GM12878 (cell line): Measurements from ENCODE around the gene HELZ. TPM values are rescaled to one million over a fixed set of nuclear protein-coding genes. Genes with fewer than 3 reads are reported as not detected.
"Not testable (repeated sequence)": the region's sequence is repeated elsewhere in the genome, so short reads cannot be mapped to it uniquely, and the experiment has no call there.

Experiments used
- ATAC-seq: fragments of 200-7000 bp; cut with Tn5 transposase; 3 replicates; pipeline ENCODE4 v1.9.1; 2020; ENCODE audit warnings: mild to moderate bottlenecking, moderate library complexity
- BruUV-seq: library from RNA; stranded (reverse); fragments of 400-500 nt; replicated peaks from 2 replicates; lab custom pipeline; 2021; lab: Mats Ljungman, UMichigan
- CTCF ChIA-PET: fragments of 300-600 bp; sonication (Branson Sonifier 250); formaldehyde crosslinking; extraction: SDS; loops from one replicate; lab custom pipeline; 2021; ENCODE audit warnings: inconsistent platforms; lab: Yijun Ruan, JAX
- POLR2A ChIA-PET: fragments of 350-600 bp; formaldehyde crosslinking; extraction: SDS; loops from one replicate; lab custom pipeline; 2021; ENCODE audit warnings: inconsistent platforms; lab: Charles Lee
- RAD21 ChIA-PET: fragments of 300-600 bp; sonication (Branson Sonifier 250); formaldehyde crosslinking; loops from one replicate; lab custom pipeline; 2023; ENCODE audit warnings: antibody characterized with exemption; ENCODE audit not compliant: unreplicated experiment; lab: Charles Lee
- SMC1A ChIA-PET: fragments of 300-600 bp; sonication (Branson Sonifier 250); formaldehyde crosslinking; loops from one replicate; lab custom pipeline; 2023; ENCODE audit not compliant: unreplicated experiment, uncharacterized antibody; lab: Charles Lee
- DNase-seq: peaks from one replicate; pipeline ENCODE4 v3.0.0-alpha.2; 2011; ENCODE audit warnings: low read depth, low spot score
- FAIRE-seq: peaks from 3 replicates; lab custom pipeline; 2011; peaks lifted over from hg19 to GRCh38; lab: Jason Lieb, UNC
- H2AFZ ChIP-seq: 2 replicates; pipeline ENCODE4 v1.6.0; 2011; ENCODE audit warnings: low read depth, low read length, control low read depth; ENCODE audit not compliant: control insufficient read depth
- H3K27ac ChIP-seq: 2 replicates; pipeline ENCODE4 v1.5.1; 2011; ENCODE audit warnings: control low read depth; ENCODE audit not compliant: control insufficient read depth, insufficient read depth
- H3K27me3 ChIP-seq, 2 experiments: replicated peaks in 1 of 2; 2 replicates each; pipeline versions ENCODE4 v1.6.0 to v1.6.1; 2011; ENCODE audit warnings: low read length in 1 of 2; ENCODE audit not compliant: control insufficient read depth in 2 of 2, insufficient read depth in 2 of 2
- H3K36me3 ChIP-seq, 2 experiments: 2 replicates each; pipeline ENCODE4 v1.5.1; 2011; ENCODE audit warnings: low read length in 1 of 2; ENCODE audit not compliant: control insufficient read depth in 2 of 2, insufficient read depth in 2 of 2
- H3K4me1 ChIP-seq: 2 replicates; pipeline ENCODE4 v1.6.1; 2011; ENCODE audit warnings: mild to moderate bottlenecking, low read length, moderate library complexity, mixed read lengths; ENCODE audit not compliant: control insufficient read depth, insufficient read depth
- H3K4me2 ChIP-seq: 2 replicates; pipeline ENCODE4 v1.6.0; 2011; ENCODE audit warnings: control low read depth; ENCODE audit not compliant: control insufficient read depth, insufficient read depth
- H3K4me3 ChIP-seq: fragments of 200-600 bp; sonication (generic); 2 replicates; pipeline ENCODE4 v1.5.1; 2016
- H3K79me2 ChIP-seq: 2 replicates; pipeline ENCODE4 v1.6.0; 2011; ENCODE audit warnings: low read length; ENCODE audit not compliant: control insufficient read depth, insufficient read depth
- H3K9ac ChIP-seq: 2 replicates; pipeline ENCODE4 v1.8.0; 2011; ENCODE audit warnings: low read length, control low read depth, mixed read lengths; ENCODE audit not compliant: control insufficient read depth, insufficient read depth
- H3K9me3 ChIP-seq: replicated peaks from 3 replicates; pipeline ENCODE4 v1.5.1; 2011; ENCODE audit warnings: mild to moderate bottlenecking, low read length; ENCODE audit not compliant: control insufficient read depth, insufficient read depth
- H4K20me1 ChIP-seq: 2 replicates; pipeline ENCODE4 v1.6.0; 2011; ENCODE audit not compliant: control insufficient read depth, insufficient read depth
- FOS ChIP-seq: IDR thresholded peaks from 3 replicates; pipeline ENCODE4 v1.6.1; 2011; ENCODE audit warnings: borderline replicate concordance; ENCODE audit not compliant: insufficient read length; ENCODE audit errors: extremely low read depth
- IRF4 ChIP-seq: IDR thresholded peaks from 2 replicates; pipeline ENCODE4 v1.6.1; 2011; ENCODE audit warnings: low read depth, low read length
- MYB ChIP-seq: fragments of 150-350 bp; IDR thresholded peaks from 2 replicates; pipeline ENCODE4 v1.6.1; 2014; ENCODE audit warnings: mild to moderate bottlenecking, low read depth, low read length, borderline replicate concordance
- NFIC ChIP-seq: IDR thresholded peaks from 2 replicates; pipeline ENCODE4 v1.6.1; 2012; ENCODE audit warnings: low read depth, mild to moderate bottlenecking, inconsistent platforms, low read length, moderate library complexity
- NFXL1 ChIP-seq: fragments of 450-650 bp; IDR thresholded peaks from 2 replicates; pipeline ENCODE4 v1.6.1; 2017; ENCODE audit warnings: antibody characterized with exemption, mild to moderate bottlenecking, borderline replicate concordance
- POLR2AphosphoS2 ChIP-seq: IDR thresholded peaks from 2 replicates; pipeline ENCODE4 v1.6.1; 2011; ENCODE audit warnings: low read depth, mild to moderate bottlenecking, low read length, improper control_type of control experiment, moderate library complexity
- SMC3 ChIP-seq: IDR thresholded peaks from 2 replicates; pipeline ENCODE4 v1.6.1; 2011; ENCODE audit warnings: low read length, improper control_type of control experiment, borderline replicate concordance
- SP1 ChIP-seq: IDR thresholded peaks from one replicate; pipeline ENCODE4 v1.6.1; 2011; ENCODE audit warnings: low read depth, low read length
- TAF1 ChIP-seq: IDR thresholded peaks from 2 replicates; pipeline ENCODE4 v1.6.1; 2011; ENCODE audit warnings: mild to moderate bottlenecking, low read depth, low read length, borderline replicate concordance
- WGBS: methylation state at CpG from one replicate; pipeline ENCODE4 v1.1.6; 2016; ENCODE audit warnings: low lambda C conversion rate; ENCODE audit not compliant: insufficient replicate concordance, insufficient coverage; ENCODE audit errors: missing lambda C conversion rate; 5-methylcytosine and 5-hydroxymethylcytosine counted together
- in situ Hi-C: fragments of 300-500 bp; cut with MboI; formaldehyde crosslinking; loops from 9 replicates; pipeline ENCODE4 v1.14.3; 2018; ENCODE audit warnings: mixed read lengths
- intact Hi-C: fragments of 100-400 bp; cut with micrococcal nuclease; formaldehyde crosslinking; loops from one replicate; pipeline ENCODE4 v1.14.2; 2022; ENCODE audit not compliant: unreplicated experiment
- polyA plus RNA-seq, 11 experiments: library from polyadenylated mRNA; depleted of rRNA in 4 of 11; unstranded in 6 of 11; stranded (reverse) in 5 of 11; fragments of >200 nt; fragmentation: Nextera tagmentation in 4 of 11; fragmentation: Illumina TruSeq in 1 of 11; extraction: Ambion mirVana in 4 of 11; extraction: Trizol in 1 of 11; gene quantifications; 1 replicate in 1 of 11; 2 replicates in 10 of 11; pipeline versions ENCODE4 v1.2.1 to v1.2.3, GENCODE V29; 2011 to 2016; ENCODE audit warnings: inconsistent platforms in 2 of 11, missing spikeins in 2 of 11, low read depth in 1 of 11
- total RNA-seq, 4 experiments: library from RNA; depleted of rRNA in 3 of 4; stranded (reverse); fragments of >200 nt in 3 of 4; fragmentation: Illumina TruSeq in 1 of 4; extraction: Trizol in 1 of 4; gene quantifications; 2 replicates each; pipeline versions ENCODE4 v1.2.1 to v1.2.3, GENCODE V29; 2013 to 2021
- TF ChIP-seq, protein P1 (sequence below): IDR thresholded peaks from 2 replicates; pipeline ENCODE4 v1.6.1; 2012; ENCODE audit warnings: low read depth, low read length, improper control_type of control experiment
- TF ChIP-seq, protein P2 (sequence below): fragments of 150-350 bp; IDR thresholded peaks from 2 replicates; pipeline ENCODE4 v1.6.1; 2014; ENCODE audit warnings: mild to moderate bottlenecking, low read depth, low read length

HELZ gene
- total and polyA plus RNA-seq, 10 of the 15 experiments (the other 5 are each of a cell fraction or from before 2014, with no cell fraction given), result 1.5 to 36.8 (median 19.1) TPM

DNA sequence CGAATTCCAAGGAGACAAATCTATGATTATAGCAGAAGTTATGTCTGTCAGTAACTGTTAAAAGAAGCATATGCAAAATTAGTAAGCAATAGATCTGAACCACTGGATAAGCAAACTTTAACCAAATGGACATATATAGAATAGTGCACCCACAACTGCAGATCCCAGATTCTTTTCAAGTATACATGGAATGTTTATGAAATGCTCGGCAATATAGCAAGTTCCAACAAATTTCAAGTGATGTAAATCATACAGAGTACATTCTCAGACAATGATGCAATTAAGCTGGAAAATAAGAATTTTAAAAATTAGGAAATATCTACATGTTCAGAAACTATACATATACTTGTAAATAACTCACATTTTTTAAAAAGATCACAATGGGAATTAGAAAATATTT lies 8.4 kb upstream of the HELZ start:
- SMC1A ChIA-PET, result no interaction called here
- no peak overlapping the region for H3K4me2 ChIP-seq
- TF ChIP-seq MYB (no peak), POLR2AphosphoS2 (no peak), SP1 (no peak), TAF1 (no peak), SMC3 (no peak), NFIC (no peak), NFXL1 (no peak), FOS (no peak), IRF4 (no peak)
- TF ChIP-seq, protein P1, sequence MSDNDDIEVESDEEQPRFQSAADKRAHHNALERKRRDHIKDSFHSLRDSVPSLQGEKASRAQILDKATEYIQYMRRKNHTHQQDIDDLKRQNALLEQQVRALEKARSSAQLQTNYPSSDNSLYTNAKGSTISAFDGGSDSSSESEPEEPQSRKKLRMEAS, result no peak
- TF ChIP-seq, protein P2, sequence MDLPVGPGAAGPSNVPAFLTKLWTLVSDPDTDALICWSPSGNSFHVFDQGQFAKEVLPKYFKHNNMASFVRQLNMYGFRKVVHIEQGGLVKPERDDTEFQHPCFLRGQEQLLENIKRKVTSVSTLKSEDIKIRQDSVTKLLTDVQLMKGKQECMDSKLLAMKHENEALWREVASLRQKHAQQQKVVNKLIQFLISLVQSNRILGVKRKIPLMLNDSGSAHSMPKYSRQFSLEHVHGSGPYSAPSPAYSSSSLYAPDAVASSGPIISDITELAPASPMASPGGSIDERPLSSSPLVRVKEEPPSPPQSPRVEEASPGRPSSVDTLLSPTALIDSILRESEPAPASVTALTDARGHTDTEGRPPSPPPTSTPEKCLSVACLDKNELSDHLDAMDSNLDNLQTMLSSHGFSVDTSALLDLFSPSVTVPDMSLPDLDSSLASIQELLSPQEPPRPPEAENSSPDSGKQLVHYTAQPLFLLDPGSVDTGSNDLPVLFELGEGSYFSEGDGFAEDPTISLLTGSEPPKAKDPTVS, result no peak
- TF ChIP-seq, all 136 proteins: peak for 0
- Histone ChIP-seq H3K27me3 (no peaks in the 10 kb centered on the region), H3K4me1 (no peaks in the 10 kb centered on the region; the same call in 1 of the 2 replicates), H3K27ac (no peak overlapping the region), H4K20me1 (no peaks in the 10 kb centered on the region), H3K9ac (no peak overlapping the region), H3K79me2 (no peaks in the 10 kb centered on the region), H3K9me3 (peaks cover 3% of the 10 kb centered on the region), H3K4me3 (no peak overlapping the region), H3K36me3 (no peaks in the 10 kb centered on the region), H2AFZ (no peak overlapping the region)
- RAD21 ChIA-PET, result interaction anchor here (0.5 kb wide), 1 partner anchor 123 kb away, joined by 3 read pairs; no protein-coding TSS in a partner anchor
- in situ Hi-C loops, result no loop called here
- WGBS, result 13% methylated on average over 2 of the region's 2 CpGs
- CTCF ChIA-PET, result no interaction called here
- intact Hi-C loops, result no loop called here
- POLR2A ChIA-PET, result no interaction called here
- no peak for ATAC-seq
- no peak for DNase-seq
- BruUV-seq, result no TSS peak
- no peak for FAIRE-seq

DNA sequence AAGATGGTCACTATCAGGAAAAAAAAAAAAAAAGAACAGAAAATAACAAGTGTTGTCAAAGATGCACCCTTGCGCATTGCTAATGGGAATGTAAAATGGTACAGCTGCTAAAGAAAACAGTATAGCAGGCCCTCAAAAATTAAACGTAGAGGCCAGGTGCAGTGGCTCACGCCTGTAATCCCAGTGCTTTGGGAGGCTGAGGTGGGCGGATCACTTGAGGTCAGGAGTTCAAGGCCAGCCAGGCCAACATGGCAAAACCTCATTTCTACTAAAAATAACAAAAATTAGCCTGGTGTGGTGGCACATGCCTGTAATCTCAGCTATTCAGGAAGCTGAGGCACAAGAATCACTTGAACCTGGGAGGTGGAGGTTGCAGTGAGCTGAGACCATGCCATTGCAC lies 6.6 kb upstream of the HELZ start:
- intact Hi-C loops, H3K27me3 ChIP-seq, H3K36me3 ChIP-seq, CTCF ChIA-PET, H3K4me1 ChIP-seq, H3K79me2 ChIP-seq, H3K27ac ChIP-seq, H4K20me1 ChIP-seq, H3K4me2 ChIP-seq, FAIRE-seq, ATAC-seq, DNase-seq, H3K9me3 ChIP-seq, H3K4me3 ChIP-seq, in situ Hi-C loops, H3K9ac ChIP-seq, H2AFZ ChIP-seq, BruUV-seq: not testable (repeated sequence)
- RAD21 ChIA-PET, result interaction anchor here (0.7 kb wide), 1 partner anchor 176 kb away, joined by 3 read pairs; no protein-coding TSS in a partner anchor
- SMC1A ChIA-PET, result interaction anchor here (1.1 kb wide), 1 partner anchor 12 kb away, joined by 5 read pairs; no protein-coding TSS in a partner anchor
- WGBS, result 63% methylated on average over 4 of the region's 4 CpGs
- POLR2A ChIA-PET, result interaction anchor here (0.7 kb wide), 1 partner anchor 681 kb away, joined by 8 read pairs; no protein-coding TSS in a partner anchor
